Suppressor macrophage treated with lipopolysaccharide for 1 hour (primary cell): Measurements from ENCODE around the gene PPP1R16B.

Experiments
- DNase-seq, 3 donors: peaks; one replicate each; pipeline ENCODE4 v3.0.0-alpha.2; 2020 to 2022

Gene PPP1R16B

DNA sequence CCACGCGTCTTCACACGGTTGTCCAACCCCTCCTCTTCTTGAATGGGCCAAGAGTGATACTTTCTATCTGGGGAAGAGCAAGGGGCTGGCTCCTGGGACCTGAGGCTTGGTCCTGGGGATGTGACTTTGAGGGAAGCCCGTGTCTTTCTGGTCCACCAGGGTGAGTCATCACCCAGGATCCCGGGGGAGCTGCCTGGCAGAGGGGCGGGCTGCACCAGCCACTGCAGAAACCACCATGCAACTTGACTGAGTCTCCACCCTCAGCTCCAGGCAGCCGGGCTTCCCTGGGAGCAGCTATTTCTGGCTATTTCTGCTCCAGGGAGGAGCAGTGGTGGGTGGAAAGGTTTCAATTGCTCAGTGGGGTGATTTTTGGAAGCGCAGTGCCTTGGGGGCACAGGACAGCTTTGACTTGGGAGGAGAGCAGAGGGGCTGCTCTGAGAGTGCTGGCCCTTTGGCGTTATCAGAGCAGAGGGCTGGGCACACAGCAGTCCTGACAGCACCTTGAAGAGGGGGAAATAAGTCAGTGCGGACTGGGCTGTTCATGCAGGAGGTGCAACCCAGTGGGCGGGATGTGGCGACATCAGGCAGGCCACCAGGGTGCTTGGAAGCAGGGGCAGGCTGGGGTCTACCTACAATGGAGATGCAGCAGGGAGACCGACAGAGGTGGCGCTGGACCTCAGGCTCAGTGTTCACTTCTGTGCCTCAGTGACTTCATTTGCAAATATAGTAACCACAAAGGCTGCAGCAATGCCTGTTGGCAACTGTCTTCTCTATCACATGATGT, 75.6 kb downstream of the PPP1R16B start:
- DNase-seq, result no peak

DNA sequence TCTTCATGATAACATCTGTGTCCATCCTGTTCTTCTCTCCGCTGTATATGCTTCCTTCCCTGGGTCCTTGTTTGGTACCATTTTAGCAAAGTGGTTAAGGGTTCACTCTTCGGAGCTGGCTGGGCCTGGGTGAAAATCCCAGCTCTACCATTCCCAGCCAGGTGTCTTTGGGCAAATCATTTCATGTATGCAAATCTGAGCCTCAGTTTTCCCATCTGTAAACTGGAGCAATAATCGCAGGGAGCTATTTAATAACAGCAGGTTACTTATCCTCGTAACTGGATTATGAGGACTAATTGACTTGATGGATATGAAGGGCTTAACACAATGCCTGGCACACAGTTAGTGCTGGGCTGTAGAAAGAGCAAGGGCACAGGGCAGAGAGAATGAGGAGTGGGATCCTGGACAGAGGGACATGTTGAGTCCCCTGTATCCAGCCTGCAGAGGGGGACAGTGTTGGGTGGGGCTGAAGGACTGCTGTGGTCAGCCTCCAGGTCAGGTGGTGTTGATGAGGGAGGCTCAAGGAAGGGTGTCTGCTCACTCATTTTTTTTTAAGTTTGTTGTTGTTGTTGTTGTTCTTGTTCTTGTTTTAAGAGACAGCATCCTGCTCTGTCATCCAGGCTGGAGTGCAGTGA, 76.4 kb downstream of the PPP1R16B start:
- no peak for DNase-seq

DNA sequence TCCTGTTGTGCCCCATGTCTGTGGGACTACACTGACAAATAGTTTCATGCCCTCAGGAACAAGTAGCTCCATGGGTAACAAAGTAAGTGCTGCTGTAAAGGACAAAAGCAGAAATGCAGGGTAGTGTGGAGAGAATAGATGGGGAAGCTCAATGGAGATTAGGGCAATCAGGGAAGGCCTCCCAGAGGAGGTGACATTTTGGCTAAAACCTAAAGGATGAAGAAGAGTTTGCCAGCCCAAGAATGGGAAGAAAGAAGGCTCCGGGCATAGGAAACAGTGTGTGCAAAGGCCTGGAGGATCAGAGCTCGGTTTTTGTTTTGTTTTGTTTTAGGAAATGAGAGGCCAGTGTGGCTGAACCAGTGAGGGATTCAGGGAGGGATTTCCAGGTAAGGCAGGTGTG, 77.1 kb downstream of the PPP1R16B start:
- DNase-seq, result no peak

DNA sequence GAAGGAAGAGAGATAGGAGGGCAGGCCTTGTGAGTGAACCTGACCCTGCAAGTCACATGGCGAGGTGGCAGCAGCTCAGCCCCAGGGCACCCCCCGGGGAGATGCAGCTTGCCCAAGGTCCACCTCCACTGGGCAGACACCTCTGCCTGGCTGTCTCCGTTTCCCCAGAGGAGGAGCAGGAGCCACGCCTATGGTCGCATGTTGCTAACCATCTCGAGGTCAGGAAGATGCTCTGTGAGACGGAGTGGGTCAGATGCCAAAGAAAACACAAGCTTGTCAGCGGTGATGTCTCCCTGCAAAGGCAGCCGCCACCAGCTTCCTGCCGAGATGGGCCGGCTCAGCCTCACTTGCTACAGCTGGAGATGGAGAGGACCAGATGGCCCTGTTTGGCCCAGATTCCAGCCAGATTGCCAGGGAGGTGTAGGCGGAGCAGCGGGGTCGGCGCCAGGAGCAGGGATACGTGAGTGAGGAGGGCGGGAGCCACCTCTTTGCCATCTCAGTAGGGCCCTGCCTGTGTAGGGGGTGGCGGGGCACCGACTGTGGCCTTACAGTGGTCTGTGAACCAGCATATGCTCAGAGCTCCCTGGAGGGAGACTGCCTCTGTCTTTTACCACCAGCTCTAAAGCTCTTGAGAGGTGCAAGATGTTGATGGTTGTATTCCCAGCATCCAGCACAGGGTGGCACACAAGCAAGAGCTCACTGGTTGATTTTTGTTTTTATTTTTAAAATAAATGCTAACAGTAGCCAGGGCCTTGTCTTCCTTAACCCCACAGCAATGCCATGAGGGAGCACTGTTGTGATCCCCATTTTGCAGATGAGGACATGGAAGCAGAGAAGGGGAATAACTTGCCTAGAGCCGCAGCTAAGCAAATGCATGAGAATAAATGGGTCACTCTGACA, 77.8 kb downstream of the PPP1R16B start:
- DNase-seq, result no peak

DNA sequence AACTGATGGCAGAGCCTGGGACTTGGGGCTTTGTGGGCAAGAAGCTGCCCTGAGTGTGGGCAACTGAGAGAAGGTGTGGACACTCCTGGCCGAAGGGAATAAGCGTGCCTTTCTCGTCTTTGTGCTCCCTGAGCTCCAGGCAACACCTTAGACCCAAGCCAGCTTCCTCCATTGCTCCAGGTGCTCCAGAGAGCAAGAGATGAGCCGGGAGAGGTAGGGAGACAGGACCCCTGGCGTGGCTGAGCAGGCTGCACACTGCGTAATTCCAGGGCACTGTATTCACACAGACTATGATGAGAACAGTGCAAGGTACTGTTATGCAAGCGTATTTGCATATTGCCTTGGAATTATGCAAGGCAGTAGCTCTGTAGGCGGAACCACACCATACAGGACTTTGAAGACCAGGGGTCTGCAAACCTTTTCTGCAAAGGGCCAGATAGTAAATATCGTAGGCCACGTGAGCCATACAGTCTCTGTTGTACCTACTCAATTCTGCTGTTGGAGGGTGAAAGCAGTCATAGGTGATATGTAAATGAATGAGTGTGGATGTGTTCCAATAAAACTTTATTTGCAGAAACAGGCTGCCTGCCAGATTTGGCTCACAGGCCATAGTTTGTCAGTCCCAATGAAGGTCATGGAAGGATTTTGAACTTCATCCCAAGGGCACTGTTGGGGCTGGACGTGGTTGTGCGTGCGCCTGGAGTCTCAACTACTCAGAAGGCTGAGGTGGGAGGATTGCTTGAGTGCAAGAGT, 78.7 kb downstream of the PPP1R16B start:
- peak; percentile 51 to 66 (median 62) for DNase-seq

DNA sequence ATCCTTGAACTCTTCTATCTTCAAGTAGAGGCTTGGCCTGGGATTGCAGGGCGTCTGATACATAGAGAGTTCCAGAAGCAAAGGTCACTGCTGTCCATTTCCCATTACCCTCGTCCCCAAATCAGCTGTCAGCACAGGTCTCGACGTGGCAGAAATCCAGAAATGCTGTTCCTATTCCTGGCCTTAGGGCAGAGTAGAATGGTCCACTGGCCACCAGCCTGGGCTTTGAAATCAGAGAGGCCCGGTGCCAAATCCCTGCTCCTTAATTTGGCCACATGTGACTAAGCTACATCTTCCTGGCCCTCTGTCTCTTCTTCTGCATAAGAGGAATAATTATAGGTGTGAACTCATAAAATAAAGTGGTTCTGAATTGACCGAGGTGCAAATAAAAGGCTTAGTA, 79.9 kb downstream of the PPP1R16B start:
- no peak for DNase-seq

DNA sequence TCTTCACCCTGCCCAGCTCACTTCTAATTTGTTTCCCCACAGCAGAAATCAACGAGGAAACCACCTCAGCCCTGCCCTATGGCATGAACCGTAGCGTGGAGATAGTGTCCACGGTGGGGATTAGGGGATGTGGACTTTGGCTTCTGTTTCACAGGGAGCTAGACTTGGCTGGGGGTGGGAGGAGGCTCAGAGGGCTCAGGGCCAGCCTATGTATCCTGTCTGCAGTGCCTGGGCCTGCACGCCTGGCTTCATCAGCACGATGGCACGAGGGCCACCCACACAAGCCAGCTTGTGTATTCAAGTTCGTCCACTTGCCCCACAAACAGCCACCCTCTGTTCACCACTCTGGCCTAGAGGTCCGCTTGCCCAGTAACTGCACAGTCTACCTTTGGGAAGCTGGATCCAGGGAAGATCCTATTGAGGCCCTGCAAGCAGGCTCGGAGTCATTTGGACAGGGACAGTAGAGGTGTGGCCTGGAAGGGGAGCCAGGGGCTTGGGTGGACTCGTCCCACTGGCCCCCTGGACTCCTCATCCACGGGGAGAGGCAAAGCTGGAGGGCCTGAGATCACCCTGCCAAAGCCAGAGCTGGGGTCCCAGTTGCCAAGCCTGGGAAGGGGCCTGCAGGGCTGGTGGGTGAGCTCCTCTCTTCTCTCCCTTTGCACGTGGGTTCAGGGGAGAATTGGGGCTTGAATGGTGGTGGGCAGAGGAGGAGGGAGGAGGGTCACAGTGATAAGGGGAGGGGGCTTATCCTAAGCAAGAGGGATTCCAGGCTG, 82.7 kb downstream of the PPP1R16B start:
- DNase-seq, result no peak

DNA sequence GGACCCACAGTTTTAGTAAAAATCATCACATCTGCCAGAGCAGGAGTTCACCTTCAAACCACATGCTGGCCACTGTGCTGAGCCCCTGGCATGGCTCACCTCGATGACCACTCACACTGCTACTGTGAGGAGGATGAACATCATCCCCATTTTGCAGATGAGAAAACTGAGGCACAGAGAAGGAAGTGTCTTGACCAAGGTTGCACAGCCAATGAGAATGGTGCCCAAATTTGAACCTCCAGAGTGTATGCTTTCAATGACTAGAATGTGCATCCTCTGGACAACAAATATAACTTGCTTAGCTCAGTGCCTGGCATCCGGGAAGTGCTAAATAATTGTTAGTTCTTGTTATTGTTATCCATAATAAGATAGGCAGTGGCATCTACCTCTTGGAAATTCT, 83.6 kb downstream of the PPP1R16B start:
- no peak for DNase-seq

DNA sequence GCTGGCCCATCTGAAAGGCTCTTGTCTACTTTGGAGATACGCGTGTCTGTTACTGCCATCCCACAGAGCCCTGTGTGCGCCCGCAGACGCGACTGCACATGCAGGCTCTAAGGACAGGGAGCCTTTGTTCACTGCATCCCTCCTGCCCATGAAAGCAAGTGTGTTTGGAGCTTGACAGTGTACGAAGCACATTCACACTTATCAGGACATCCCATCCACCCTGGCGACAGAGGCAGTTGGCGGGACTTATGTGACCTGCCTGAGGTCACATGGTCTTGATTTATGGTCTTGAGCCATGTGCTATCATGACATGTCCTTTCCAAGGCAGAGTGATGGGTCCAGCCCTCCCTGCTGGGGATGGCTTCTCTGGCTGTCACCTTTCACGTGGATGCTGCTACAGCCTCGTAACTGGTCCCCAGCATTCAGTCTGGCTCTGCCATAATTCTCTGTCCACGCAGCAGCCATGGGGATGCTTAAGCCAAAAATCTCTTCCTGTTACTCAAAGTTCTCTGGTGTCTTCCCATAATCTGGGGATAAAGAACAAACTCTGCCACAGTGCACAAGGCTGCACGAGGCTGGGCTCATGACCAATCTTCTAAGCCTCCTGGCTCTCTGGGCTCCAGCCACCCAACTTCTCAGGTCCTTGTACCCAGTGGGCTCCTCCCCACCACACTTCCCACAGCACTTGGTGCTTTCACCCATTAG, 84.4 kb downstream of the PPP1R16B start:
- DNase-seq, result no peak

DNA sequence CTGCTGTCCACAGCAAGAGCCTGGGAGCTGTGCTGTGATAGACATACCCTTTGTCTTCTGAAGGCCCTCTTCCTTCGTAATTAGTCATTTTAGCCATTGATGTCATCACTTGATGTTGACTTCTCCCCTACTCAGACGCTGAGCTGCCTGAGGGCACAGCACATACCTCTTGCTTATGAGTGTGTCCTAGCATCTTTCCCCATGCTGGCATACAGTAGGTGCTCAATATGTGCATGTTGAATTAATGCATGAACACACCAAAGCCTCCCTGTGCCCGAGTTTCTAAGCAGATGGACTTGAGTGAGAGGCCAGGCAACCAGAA, 85.0 kb downstream of the PPP1R16B start:
- DNase-seq, result peak in 1 of 3 donors; percentile 4

DNA sequence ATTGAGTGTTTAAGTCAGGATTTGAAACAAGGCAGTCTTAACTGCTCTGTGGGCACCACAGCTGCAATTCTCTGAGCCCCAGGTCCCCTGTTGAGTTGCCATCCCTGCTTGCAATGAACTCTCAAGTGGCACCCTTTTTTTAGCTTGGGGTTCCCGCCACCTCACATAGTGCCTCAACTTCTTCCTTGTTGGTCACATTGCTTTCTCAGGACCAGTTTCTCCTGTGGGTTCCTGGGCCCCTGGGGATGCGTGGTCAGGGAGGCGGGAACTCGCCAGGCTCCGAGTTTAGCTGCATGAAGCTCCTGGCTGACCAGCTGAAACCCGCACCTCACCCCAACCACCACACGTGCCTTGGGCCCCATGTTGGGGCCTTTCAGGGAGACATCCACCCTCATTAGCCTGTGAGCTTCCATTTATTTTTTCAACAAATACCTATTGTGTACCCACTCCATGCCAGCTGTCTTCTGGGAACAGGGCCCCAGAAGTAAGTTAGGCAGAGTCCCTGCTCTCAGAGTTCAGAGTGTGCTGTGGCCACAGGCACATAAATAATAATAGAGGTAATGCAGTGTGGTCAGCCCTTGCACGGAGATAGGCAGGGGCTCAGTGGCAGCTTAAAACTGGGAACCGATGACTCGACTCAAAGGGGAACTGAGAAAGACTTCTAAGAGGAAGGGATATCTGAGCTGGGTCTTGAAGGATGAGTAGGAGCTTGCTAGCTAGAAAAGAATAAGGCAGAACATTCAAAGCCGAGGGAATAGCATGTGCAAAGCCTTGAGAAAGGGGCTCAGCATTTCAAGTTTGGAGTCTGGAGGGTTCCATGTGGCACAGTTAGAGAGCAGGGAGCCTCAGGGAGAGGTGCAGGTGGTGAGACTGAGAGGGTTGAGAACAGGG, 86.8 kb downstream of the PPP1R16B start:
- peak in 1 of 3 donors; percentile 4 for DNase-seq

DNA sequence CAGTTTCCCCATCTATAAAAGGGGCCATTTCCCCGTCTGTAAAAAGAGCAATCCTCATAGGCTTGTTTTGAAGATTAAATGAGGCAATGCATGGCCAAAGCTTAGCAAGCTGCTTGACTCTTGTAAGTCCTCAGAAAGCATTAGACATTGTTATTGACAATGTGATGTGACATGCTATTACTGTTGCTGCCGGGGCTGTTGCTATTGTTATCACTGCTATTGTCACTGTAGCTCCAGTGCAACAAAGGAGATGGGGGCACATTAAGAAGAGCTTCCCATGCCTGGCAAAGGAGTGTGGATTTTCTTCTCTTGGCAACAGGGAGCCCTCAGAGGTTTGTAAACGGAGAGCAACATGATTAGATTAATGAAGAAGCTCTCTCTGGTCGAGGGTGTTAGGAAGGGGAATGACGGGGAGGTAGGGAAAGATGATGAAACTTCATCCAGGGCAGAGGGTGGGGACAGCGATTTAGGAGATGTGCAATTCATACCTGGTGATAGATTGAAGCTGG, 87.6 kb downstream of the PPP1R16B start:
- DNase-seq, result no peak

DNA sequence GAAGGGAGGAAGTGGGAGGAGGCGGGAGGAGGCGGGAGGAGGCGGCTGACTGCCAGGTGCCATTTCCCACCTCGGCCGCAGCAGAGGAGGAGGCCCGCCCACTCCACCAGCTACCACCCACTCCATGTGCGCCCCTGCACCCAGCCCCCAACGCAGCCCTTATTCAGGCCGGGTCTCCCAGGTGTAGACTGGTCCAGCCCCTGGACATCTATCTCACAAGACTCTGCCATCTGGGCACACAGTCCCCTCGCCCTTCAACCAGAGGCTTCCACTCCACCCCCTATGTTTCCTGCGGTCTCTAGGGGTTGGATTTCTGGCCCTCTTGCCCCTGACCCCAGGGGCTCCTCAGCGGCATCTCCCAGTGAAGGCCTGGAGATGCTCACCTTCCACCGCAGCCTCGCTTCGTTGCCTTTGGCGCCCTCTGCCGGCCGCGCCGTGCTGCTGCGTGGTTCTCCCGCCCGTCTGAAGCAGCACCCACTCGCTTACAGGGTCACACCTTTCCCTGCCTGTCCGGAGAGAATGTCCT, 88.1 kb downstream of the PPP1R16B start:
- peak; percentile 59 to 83 (median 75) for DNase-seq

DNA sequence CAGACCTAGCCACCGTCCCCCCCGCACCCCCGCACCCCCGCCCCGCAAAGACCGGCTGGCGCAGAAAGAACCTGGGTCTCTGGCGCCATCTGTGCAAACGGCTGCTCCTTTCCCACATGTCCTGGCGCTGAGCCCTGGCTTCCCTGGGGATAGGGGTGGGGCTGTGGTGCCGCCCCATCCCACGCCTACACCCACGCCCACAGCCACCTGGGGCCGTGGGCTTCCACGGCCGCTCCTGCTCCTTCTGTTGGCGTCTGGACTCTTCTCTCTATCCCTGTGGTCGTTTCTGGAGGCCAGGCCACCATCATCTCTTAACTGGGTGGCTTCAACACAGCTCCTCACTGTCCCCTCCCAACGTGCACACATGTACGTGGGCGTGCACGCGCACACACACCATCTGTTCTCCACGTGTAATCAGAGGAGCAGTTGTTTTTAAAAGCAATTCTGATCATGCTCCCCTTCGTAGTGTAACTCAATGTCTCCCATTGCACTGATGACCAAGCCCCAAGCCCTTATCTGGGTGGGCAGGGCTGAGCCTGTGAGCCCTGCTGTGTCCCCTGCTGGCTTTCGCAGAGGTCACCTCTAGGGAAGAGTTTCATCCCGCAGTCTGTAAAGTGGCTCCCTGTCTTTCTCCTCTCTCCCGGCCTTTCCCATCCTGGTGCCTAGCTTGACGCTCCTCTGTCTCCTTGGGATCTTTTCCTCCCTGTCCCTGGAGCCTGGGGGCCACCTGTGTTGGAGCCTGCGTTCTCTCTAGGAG, 88.8 kb downstream of the PPP1R16B start:
- no peak for DNase-seq

DNA sequence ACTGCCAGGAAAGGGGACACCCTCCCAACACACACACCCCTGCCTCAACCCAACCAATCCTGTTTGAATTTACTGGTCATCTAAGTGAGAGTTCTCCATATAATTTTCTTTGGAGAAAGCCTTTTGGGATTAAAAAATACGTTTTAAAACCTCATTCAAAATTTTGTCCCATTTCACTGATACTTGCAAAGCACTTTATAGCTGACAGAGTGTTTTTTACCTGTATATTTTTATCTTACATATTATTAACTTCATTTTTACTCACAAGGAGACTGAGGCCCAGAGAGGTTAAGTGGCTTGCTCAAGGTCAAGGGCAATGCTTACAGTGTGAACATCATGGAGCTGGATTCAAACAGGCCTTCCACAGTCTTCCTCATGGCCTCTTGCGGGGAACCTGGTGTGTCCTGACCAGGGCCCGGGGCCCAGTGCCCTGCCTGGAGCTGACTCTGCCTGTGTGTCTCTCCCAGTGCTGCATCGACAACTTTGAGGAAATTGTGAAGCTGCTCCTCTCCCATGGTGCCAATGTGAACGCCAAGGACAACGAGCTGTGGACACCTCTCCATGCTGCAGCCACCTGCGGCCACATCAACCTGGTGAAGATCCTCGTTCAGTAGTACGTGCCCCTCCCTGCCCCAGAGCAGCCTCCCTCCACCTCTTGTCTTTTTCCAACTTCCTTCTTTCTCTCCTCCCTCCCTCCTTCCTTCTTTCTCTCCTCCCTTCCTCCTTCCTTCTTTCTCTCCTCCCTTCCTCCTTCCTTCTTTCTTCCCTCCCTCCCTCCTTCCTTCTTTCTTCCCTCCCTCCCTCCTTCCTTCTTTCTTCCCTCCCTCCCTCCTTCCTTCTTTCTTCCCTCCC, 89.8 kb downstream of the PPP1R16B start:
- DNase-seq, result no peak

DNA sequence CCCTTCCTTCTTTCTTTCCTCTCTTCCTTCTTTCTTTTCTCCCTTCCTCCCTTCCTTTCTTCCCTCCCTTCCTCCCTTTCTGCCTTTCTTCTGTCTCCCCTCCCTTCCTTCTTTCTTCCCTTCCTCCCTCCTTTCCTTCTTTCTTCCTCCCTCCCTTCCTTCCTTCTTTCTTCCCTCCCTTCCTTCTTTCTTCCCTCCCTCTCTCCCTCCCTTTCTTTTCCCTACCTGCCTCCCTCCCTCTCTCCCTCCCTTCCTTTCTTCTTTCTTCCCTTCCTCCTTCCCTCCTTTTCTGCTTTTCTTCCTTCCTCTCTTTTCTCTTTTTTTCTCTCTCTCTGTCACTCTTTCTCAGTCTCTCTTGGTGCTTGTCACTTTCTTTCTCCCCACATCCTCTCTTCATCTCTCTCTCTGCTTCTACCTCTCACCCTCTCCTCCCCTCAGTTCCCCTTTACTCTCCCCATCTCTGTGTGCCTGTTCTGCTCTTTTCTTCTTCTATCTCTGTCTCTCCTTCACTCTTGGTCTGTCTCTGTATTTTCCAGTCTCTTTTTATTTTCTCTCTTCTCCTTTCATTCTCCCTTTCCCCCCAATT, 90.6 kb downstream of the PPP1R16B start:
- no peak for DNase-seq

DNA sequence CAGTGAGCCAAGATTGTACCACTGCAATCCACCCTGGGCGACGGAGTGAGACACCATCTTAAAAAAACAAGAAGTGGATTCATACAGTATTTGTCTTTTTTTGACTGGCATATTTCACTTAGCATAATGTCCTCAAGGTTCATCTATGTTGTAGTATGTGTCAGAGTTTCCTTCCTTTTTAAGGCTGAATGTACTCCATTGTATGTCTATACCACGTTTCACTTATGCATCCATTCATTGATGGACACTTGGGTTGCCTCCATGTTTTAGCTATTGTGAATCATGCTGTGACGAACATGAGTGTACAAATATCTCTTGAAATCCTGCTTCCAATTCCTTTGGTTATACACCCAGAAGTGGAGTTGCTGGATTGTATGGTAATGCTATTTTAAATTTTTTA, 91.8 kb downstream of the PPP1R16B start:
- DNase-seq, result no peak

DNA sequence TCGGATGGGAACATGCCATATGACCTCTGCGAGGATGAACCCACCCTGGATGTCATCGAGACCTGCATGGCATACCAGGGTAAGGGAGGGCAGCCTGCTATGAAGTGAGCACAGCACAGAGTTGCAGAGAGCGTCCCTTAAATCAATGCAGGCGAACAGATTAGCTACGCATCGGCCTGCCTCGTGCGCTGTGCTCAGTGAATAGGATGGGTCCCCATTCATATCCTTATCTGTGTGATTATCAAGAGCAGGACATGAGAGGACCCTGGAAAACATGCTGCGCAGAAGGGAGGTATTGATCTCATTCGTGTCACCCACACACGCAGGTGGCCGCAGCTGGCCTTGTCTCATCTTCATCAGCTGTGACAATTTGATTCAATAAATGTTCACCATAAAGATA, 95.1 kb downstream of the PPP1R16B start:
- DNase-seq, result no peak
